Cardiac muscle cell (in vitro differentiated cells and primary cell): ENCODE measurements around the gene GRID1. TPM values are rescaled to one million over a fixed set of nuclear protein-coding genes. Genes with fewer than 3 reads are reported as not detected.

ENCODE experiments used
- DNase-seq, 2 donors: peaks; one replicate each; pipeline versions ENCODE4 v3.0.0 to v3.0.0-alpha.2; 2010 to 2017; ENCODE audit warnings: low read depth in 1 of 2, low spot score in 1 of 2
- H3K27ac ChIP-seq: fragments of 200-600 bp; sonication (generic); 2 replicates; pipeline ENCODE4 v1.5.1; 2016
- H3K27me3 ChIP-seq: fragments of 200-600 bp; sonication (generic); 2 replicates; pipeline ENCODE4 v1.6.0; 2016; ENCODE audit warnings: control low read depth
- H3K36me3 ChIP-seq: fragments of 200-600 bp; sonication (generic); 2 replicates; pipeline ENCODE4 v1.5.1; 2016; ENCODE audit warnings: control low read depth
- H3K4me1 ChIP-seq: fragments of 200-600 bp; sonication (generic); 2 replicates; pipeline ENCODE4 v1.8.1; 2017; ENCODE audit warnings: low read depth, mild to moderate bottlenecking, mixed run types
- H3K4me3 ChIP-seq: fragments of 200-600 bp; sonication (generic); 2 replicates; pipeline ENCODE4 v1.5.1; 2016; ENCODE audit warnings: mild to moderate bottlenecking
- H3K9me3 ChIP-seq: fragments of 200-600 bp; sonication (generic); 2 replicates; pipeline ENCODE4 v1.5.1; 2017; ENCODE audit warnings: low read depth, mild to moderate bottlenecking, control low read depth
- CTCF ChIP-seq: IDR thresholded peaks from 2 replicates; pipeline ENCODE4 v1.5.1; 2012; ENCODE audit warnings: low read depth, mild to moderate bottlenecking, low read length
- polyA plus RNA-seq: library from polyadenylated mRNA; unstranded; fragments of >200 nt; fragmentation: Nextera tagmentation; extraction: Ambion mirVana; gene quantifications from 2 replicates; pipeline ENCODE4 v1.2.1, GENCODE V29; 2016
- total RNA-seq: library from RNA; depleted of rRNA; stranded (reverse); fragments of >200 nt; gene quantifications from 2 replicates; pipeline ENCODE4 v1.2.3, GENCODE V29; 2016

The GRID1 gene
- total and polyA plus RNA-seq, 2 experiments from 2014 or later = 1.5 to 1.6 TPM

DNA sequence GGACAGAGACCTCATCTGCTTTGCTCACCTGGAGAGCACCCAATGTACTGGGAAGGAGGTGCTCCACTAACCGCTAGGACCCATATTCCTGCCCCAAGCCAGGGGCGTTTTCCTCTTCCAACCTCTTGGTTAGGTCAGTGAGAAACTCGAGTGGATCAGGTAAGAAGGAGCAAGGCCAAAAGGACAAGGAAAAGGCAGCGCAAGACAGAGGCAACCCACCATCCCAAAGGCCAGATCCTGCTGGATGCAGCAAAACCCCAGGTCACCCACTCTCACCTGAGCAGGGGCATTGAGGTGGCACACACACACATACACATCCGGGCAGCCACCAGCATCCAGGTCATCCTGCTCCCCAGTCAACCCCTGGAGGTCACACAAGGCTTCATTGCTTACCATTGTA is 105.1 kb downstream of the GRID1 start:
- H3K4me3 ChIP-seq = no peak overlapping the region
- H3K9me3 ChIP-seq = no peaks in the 10 kb centered on the region
- H3K27me3 ChIP-seq = no peaks in the 10 kb centered on the region
- no peaks in the 10 kb centered on the region for H3K36me3 ChIP-seq
- H3K27ac ChIP-seq = no peak overlapping the region
- no peaks in the 10 kb centered on the region for H3K4me1 ChIP-seq
- DNase-seq = no peak
- no peak for TF ChIP-seq CTCF

DNA sequence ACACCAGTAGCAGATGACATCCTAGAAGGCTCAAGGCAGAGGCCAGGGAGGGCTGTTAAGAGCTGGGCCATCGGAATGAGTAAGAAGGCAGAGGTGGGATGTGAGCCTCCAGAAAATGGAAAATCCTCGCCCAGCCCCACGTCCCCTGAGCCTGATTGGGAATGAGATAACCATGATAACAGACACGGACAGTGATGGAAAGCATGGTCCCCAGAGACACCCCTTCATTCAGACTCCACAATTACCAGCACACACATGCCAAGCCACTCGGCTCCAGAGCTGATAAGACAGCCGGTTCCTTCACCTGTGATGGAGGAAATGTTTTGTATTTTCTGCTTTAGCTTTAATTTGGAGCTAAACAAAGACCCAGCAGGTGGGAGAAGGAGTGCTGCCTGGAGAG is 106.0 kb downstream of the GRID1 start:
- Histone ChIP-seq H3K27ac (no peak overlapping the region), H3K9me3 (no peaks in the 10 kb centered on the region), H3K27me3 (no peaks in the 10 kb centered on the region), H3K36me3 (no peaks in the 10 kb centered on the region), H3K4me3 (no peak overlapping the region), H3K4me1 (no peaks in the 10 kb centered on the region)
- no peak for DNase-seq
- TF ChIP-seq CTCF = no peak

- Histone ChIP-seq H3K27me3 (no peaks in the 10 kb centered on the region), H3K4me3 (no peak overlapping the region), H3K9me3 (no peaks in the 10 kb centered on the region), H3K36me3 (no peaks in the 10 kb centered on the region), H3K27ac (no peak overlapping the region), H3K4me1 (no peaks in the 10 kb centered on the region)
- no peak for DNase-seq
- TF ChIP-seq CTCF = no peak
Measured at GRCh38 chr10:86259901-86260562, 106.6 kb downstream of the GRID1 start.

DNA sequence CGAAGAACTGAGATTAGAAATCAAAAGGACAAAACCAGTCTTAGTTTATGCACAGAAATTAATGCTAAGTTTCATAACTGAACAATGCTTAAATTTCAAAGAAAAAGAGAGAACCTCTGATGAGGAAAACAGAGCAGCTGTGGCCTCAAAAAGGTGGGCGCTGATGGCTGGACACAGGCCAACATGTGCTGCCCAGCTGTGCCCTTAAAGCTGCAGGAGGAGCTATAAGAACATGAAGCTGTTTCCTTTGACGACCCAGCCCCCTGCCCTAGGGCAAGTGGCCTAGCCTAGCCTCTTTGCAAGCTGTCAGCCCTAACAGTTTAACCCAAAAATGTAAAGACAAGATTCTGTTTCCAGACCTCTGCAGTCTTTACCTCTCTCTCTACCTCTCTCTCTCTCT is 107.7 kb downstream of the GRID1 start:
- H3K27me3 ChIP-seq = no peaks in the 10 kb centered on the region

GRCh38 chr10:86258499-86258898 is 108.1 kb downstream of the GRID1 start:
- no peaks in the 10 kb centered on the region for H3K27me3 ChIP-seq
- TF ChIP-seq CTCF = no peak
- H3K4me3 ChIP-seq = no peak overlapping the region
- no peak overlapping the region for H3K27ac ChIP-seq
- no peaks in the 10 kb centered on the region for H3K36me3 ChIP-seq
- H3K9me3 ChIP-seq = no peaks in the 10 kb centered on the region
- H3K4me1 ChIP-seq = no peaks in the 10 kb centered on the region
- no peak for DNase-seq

More for the DNA sequence above, 107.7 kb downstream of the GRID1 start:
- Histone ChIP-seq H3K4me1 (no peaks in the 10 kb centered on the region), H3K36me3 (no peaks in the 10 kb centered on the region), H3K9me3 (no peaks in the 10 kb centered on the region), H3K4me3 (no peak overlapping the region), H3K27ac (no peak overlapping the region)
- DNase-seq = no peak
- TF ChIP-seq CTCF = no peak
